Putamen (tissue), 1 donor: Measurements from ENCODE around the gene IZUMO4.
A peak's percentile ranks its signal among the peaks of the same experiment; 100 is the strongest.

ENCODE experiments used
- DNase-seq: peaks from one replicate; pipeline ENCODE4 v3.0.0-alpha.2; 2016; ENCODE audit warnings: low spot score

The IZUMO4 gene

DNA sequence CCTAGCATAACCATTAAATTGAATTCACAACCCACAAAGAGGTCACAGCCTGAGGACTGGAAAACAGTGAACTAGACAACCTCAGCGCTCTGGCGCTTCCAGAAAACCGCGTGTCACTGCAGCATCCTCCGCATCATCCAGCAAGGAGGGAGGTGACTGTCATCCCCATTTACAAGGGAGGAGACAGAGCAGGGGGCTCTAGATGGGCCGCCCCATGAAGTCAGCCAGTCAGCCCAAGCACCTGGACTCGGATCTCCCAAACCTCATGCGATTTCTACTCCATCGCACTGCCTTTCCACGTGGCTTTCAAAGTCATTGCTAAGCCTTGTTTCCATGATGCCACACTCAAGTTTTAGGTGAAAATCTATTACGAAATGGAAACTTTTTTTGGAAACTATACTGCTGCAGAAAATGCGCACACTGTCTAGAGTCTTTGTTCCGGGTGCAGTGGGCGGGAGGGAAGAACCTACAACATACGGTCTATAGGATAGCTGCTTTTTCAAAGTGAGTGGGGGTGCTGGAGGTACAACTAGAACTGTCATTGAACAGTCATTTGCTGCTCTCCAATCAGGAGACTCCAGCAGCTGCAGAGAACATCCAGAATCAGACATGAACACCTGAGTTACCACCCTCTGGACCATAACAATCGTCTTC is 51.9 kb downstream of the IZUMO4 start:
- DNase-seq, result peak; percentile 82
